Parathyroid adenoma (tissue), 2 donors: ENCODE data around the gene SETD2.

Experiments
- H2AFZ ChIP-seq: fragments of 300-600 bp; sonication (generic); one replicate; pipeline ENCODE4 v1.7.0; 2017; ENCODE audit warnings: antibody characterized with exemption, mild to moderate bottlenecking
- H3K27ac ChIP-seq: fragments of 300-600 bp; sonication (generic); one replicate; pipeline ENCODE4 v1.7.0; 2017
- H3K27me3 ChIP-seq: fragments of 300-600 bp; sonication (generic); one replicate; pipeline ENCODE4 v1.7.0; 2017; ENCODE audit warnings: low read length; ENCODE audit not compliant: control insufficient read depth, insufficient read depth
- H3K36me3 ChIP-seq: fragments of 300-600 bp; sonication (generic); one replicate; pipeline ENCODE4 v1.7.0; 2017; ENCODE audit warnings: low read length; ENCODE audit not compliant: control insufficient read depth, insufficient read depth
- H3K4me1 ChIP-seq: fragments of 300-600 bp; sonication (generic); one replicate; pipeline ENCODE4 v1.7.0; 2017; ENCODE audit warnings: control low read depth
- H3K4me2 ChIP-seq: fragments of 300-600 bp; sonication (generic); one replicate; pipeline ENCODE4 v1.7.0; 2017; ENCODE audit warnings: low read length
- H3K4me3 ChIP-seq: fragments of 300-600 bp; sonication (generic); one replicate; pipeline ENCODE4 v1.7.0; 2017; ENCODE audit warnings: low read depth, low read length
- H3K79me2 ChIP-seq: fragments of 300-600 bp; sonication (generic); one replicate; pipeline ENCODE4 v1.7.0; 2017; ENCODE audit warnings: control low read depth
- H3K9ac ChIP-seq: fragments of 300-600 bp; sonication (generic); one replicate; pipeline ENCODE4 v1.7.0; 2017; ENCODE audit warnings: mild to moderate bottlenecking
- H3K9me3 ChIP-seq: fragments of 300-600 bp; sonication (generic); one replicate; pipeline ENCODE4 v1.7.0; 2017; ENCODE audit warnings: low read length; ENCODE audit not compliant: control insufficient read depth
- TF ChIP-seq, protein P1 (sequence below): fragments of 300-600 bp; sonication (generic); IDR thresholded peaks from one replicate; pipeline ENCODE4 v1.7.0; 2017; ENCODE audit warnings: antibody characterized with exemption, mild to moderate bottlenecking
- donor health status: primary hyperparathyroidism.

SETD2 gene

GRCh38 chr3:47134311-47134710, 29.6 kb downstream of the SETD2 start:
- H3K27me3 ChIP-seq = no peaks in the 10 kb centered on the region

DNA sequence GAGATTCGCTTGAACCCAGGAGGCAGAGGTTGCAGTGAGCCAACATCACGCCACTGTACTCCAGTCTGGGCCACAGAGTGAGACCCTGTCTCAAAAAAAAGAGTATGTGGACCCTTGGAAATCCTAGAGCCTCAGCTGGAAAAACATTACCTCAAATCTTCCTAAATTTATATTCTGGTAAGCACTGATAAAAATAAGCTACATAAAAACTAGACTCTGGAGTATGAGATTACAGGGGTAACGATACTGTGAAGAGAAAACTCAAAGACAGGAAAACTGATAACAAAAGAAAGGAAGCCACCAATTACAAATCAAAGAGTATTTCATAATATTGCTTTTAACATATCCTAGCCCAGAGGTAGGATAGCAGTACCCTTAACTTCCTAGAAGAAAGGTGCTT, 30.3 kb downstream of the SETD2 start:
- no peak overlapping the region for H3K27ac ChIP-seq
- no peaks in the 10 kb centered on the region for H3K27me3 ChIP-seq
- H3K4me2 ChIP-seq = no peak overlapping the region
- H3K9ac ChIP-seq = no peak overlapping the region
- H3K79me2 ChIP-seq = peaks cover 50% of the 10 kb centered on the region
- no peak overlapping the region for H3K4me3 ChIP-seq
- H3K4me1 ChIP-seq = peaks cover 5% of the 10 kb centered on the region
- H3K9me3 ChIP-seq = no peaks in the 10 kb centered on the region
- TF ChIP-seq, protein P1, sequence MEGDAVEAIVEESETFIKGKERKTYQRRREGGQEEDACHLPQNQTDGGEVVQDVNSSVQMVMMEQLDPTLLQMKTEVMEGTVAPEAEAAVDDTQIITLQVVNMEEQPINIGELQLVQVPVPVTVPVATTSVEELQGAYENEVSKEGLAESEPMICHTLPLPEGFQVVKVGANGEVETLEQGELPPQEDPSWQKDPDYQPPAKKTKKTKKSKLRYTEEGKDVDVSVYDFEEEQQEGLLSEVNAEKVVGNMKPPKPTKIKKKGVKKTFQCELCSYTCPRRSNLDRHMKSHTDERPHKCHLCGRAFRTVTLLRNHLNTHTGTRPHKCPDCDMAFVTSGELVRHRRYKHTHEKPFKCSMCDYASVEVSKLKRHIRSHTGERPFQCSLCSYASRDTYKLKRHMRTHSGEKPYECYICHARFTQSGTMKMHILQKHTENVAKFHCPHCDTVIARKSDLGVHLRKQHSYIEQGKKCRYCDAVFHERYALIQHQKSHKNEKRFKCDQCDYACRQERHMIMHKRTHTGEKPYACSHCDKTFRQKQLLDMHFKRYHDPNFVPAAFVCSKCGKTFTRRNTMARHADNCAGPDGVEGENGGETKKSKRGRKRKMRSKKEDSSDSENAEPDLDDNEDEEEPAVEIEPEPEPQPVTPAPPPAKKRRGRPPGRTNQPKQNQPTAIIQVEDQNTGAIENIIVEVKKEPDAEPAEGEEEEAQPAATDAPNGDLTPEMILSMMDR = no peak
- no peaks in the 10 kb centered on the region for H3K36me3 ChIP-seq
- no peak overlapping the region for H2AFZ ChIP-seq

More at GRCh38 chr3:47134311-47134710, 29.6 kb downstream of the SETD2 start:
- Histone ChIP-seq H3K79me2 (peaks cover 56% of the 10 kb centered on the region), H2AFZ (no peak overlapping the region), H3K27ac (no peak overlapping the region), H3K36me3 (no peaks in the 10 kb centered on the region), H3K4me2 (no peak overlapping the region), H3K4me3 (no peak overlapping the region), H3K4me1 (peaks cover 5% of the 10 kb centered on the region), H3K9me3 (no peaks in the 10 kb centered on the region), H3K9ac (no peak overlapping the region)
- TF ChIP-seq, protein P1 = no peak

GRCh38 chr3:47130557-47130956, 33.4 kb downstream of the SETD2 start:
- no peak overlapping the region for H2AFZ ChIP-seq
- no peak overlapping the region for H3K4me3 ChIP-seq
- H3K79me2 ChIP-seq = peaks cover 26% of the 10 kb centered on the region
- no peak overlapping the region for H3K4me2 ChIP-seq
- peaks cover 4% of the 10 kb centered on the region for H3K4me1 ChIP-seq
- TF ChIP-seq, protein P1 = no peak
- H3K36me3 ChIP-seq = no peaks in the 10 kb centered on the region
- H3K9ac ChIP-seq = no peak overlapping the region
- H3K27ac ChIP-seq = no peak overlapping the region
- H3K9me3 ChIP-seq = no peaks in the 10 kb centered on the region
- H3K27me3 ChIP-seq = no peaks in the 10 kb centered on the region

DNA sequence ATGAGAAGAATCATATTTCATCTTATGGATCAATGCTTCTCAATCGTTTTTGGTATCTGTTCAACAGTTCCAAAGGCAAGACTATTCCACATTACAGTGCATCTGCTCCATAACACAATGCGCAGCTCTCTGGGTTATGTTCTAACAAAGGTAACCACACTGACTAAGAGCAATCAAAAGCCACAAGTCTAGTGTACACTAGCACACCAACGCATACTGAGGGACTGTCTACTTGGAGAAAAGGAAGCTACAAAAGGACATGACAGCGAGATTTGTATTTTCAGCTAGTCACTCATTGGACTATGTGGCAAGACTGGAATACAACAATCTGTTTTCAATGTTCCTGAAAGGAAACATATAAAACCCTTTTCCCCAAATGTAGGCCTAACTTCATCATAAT, 35.8 kb downstream of the SETD2 start:
- H3K4me1 ChIP-seq = peaks cover 4% of the 10 kb centered on the region
- TF ChIP-seq, protein P1 = no peak
- no peak overlapping the region for H3K9ac ChIP-seq
- no peaks in the 10 kb centered on the region for H3K9me3 ChIP-seq
- peaks cover 11% of the 10 kb centered on the region for H3K79me2 ChIP-seq
- no peak overlapping the region for H3K4me3 ChIP-seq
- H3K4me2 ChIP-seq = no peak overlapping the region
- H3K36me3 ChIP-seq = no peaks in the 10 kb centered on the region
- no peak overlapping the region for H2AFZ ChIP-seq
- H3K27ac ChIP-seq = no peak overlapping the region
- no peaks in the 10 kb centered on the region for H3K27me3 ChIP-seq

GRCh38 chr3:47123857-47124256, 40.1 kb downstream of the SETD2 start:
- H3K4me2 ChIP-seq = no peak overlapping the region
- H2AFZ ChIP-seq = no peak overlapping the region
- no peak overlapping the region for H3K4me3 ChIP-seq
- TF ChIP-seq, protein P1 = no peak
- peaks cover 6% of the 10 kb centered on the region for H3K79me2 ChIP-seq
- H3K9me3 ChIP-seq = no peaks in the 10 kb centered on the region
- H3K27me3 ChIP-seq = no peaks in the 10 kb centered on the region
- H3K9ac ChIP-seq = no peak overlapping the region
- no peaks in the 10 kb centered on the region for H3K36me3 ChIP-seq
- H3K27ac ChIP-seq = no peak overlapping the region
- H3K4me1 ChIP-seq = peaks cover 27% of the 10 kb centered on the region
